Activated CD4-positive, alpha-beta memory T cell treated with anti-CD3 and anti-CD28 coated beads, Interleukin-2, amount 10 ng/mL, durations not matched to agents 7 days and 5 days (primary cell): ENCODE measurements around the gene SHE. TPM values are rescaled to one million over a fixed set of nuclear protein-coding genes. Genes with fewer than 3 reads are reported as not detected.
"Not testable (repeated sequence)": the region's sequence is repeated elsewhere in the genome, so short reads cannot be mapped to it uniquely, and the experiment has no call there.

Source experiments
- CTCF ChIA-PET: fragments of 350-600 bp; sonication (Branson Sonifier 250); formaldehyde crosslinking; loops from one replicate; lab custom pipeline; 2021; ENCODE audit warnings: antibody characterized with exemption, inconsistent platforms; lab: Charles Lee
- POLR2A ChIA-PET: fragments of 350-600 bp; sonication (Branson Sonifier 250); formaldehyde crosslinking; loops from one replicate; lab custom pipeline; 2021; ENCODE audit warnings: antibody characterized with exemption; lab: Charles Lee
- DNase-seq: peaks from one replicate; pipeline ENCODE4 v3.0.0-alpha.2; 2020
- H3K27ac Mint-ChIP-seq: one replicate; pipeline ENCODE4 v1.8.0; 2021; ENCODE audit warnings: mild to moderate bottlenecking, mixed read lengths
- H3K27me3 Mint-ChIP-seq: one replicate; pipeline ENCODE4 v1.8.0; 2021; ENCODE audit warnings: mixed read lengths
- H3K36me3 Mint-ChIP-seq: one replicate; pipeline ENCODE4 v1.8.0; 2021; ENCODE audit warnings: low read depth, mixed read lengths
- H3K4me1 Mint-ChIP-seq: one replicate; pipeline ENCODE4 v1.8.0; 2021; ENCODE audit warnings: mixed read lengths
- H3K4me3 Mint-ChIP-seq: one replicate; pipeline ENCODE4 v1.8.0; 2021; ENCODE audit warnings: mild to moderate bottlenecking, mixed read lengths
- H3K9me3 Mint-ChIP-seq: one replicate; pipeline ENCODE4 v1.8.0; 2021; ENCODE audit warnings: mixed read lengths
- total RNA-seq, 2 experiments: library from RNA; stranded (reverse); gene quantifications; one replicate each; pipeline ENCODE4 v1.2.3, GENCODE V29; 2021

The SHE gene
- total RNA-seq, 2 experiments from 2014 or later = not detected

- Mint-ChIP-seq H3K36me3 (no peaks in the 10 kb centered on the region), H3K27me3 (peaks cover 23% of the 10 kb centered on the region), H3K9me3 (no peaks in the 10 kb centered on the region), H3K27ac (no peak overlapping the region), H3K4me3 (no peak overlapping the region), H3K4me1 (no peaks in the 10 kb centered on the region)
- ChIA-PET POLR2A (no interaction called here), CTCF (interaction anchor here (1.2 to 2.3 kb wide), 3 partner anchors 13 to 53 kb away, joined by 3 to 5 read pairs (median 3); no protein-coding TSS in a partner anchor)
- DNase-seq = no peak
These were observed 32.0 kb upstream of the SHE start for GRCh38 chr1:154533952-154534844.

GRCh38 chr1:154531950-154532349 lies 29.7 kb upstream of the SHE start:
- POLR2A ChIA-PET, H3K27ac Mint-ChIP-seq: not testable (repeated sequence)
- CTCF ChIA-PET = interaction anchor here (0.8 kb wide), 1 partner anchor 15 kb away, joined by 3 read pairs; no protein-coding TSS in a partner anchor

DNA sequence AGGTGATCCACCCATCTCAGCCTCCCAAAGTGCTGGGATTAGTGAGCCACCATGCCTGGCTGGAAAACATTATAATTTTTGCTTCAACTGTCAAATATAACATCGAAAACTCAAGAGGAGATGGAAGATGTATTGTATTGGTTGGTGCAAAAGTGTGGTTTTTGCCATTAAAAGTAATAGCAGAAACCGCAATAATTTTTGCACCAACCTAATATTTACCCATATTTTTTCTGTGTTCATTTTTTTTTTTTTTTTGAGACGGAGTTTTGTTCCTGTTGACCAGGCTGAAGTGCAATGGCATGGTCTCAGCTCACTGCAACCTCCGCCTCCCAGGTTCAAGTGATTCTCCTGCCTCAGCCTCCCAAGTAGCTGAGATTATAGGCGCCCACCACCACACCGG lies 27.1 kb upstream of the SHE start:
- Mint-ChIP-seq H3K4me3 (no peak overlapping the region), H3K4me1 (no peaks in the 10 kb centered on the region), H3K36me3 (no peaks in the 10 kb centered on the region), H3K27ac (no peak overlapping the region), H3K9me3 (no peaks in the 10 kb centered on the region), H3K27me3 (peaks cover 13% of the 10 kb centered on the region)
- CTCF ChIA-PET = no interaction called here
- no peak for DNase-seq
- POLR2A ChIA-PET = no interaction called here

More at GRCh38 chr1:154531950-154532349, 29.7 kb upstream of the SHE start:
- not testable (repeated sequence) for H3K4me1 Mint-ChIP-seq, DNase-seq, H3K4me3 Mint-ChIP-seq, H3K36me3 Mint-ChIP-seq, H3K9me3 Mint-ChIP-seq
- peaks cover 24% of the 10 kb centered on the region for H3K27me3 Mint-ChIP-seq

DNA sequence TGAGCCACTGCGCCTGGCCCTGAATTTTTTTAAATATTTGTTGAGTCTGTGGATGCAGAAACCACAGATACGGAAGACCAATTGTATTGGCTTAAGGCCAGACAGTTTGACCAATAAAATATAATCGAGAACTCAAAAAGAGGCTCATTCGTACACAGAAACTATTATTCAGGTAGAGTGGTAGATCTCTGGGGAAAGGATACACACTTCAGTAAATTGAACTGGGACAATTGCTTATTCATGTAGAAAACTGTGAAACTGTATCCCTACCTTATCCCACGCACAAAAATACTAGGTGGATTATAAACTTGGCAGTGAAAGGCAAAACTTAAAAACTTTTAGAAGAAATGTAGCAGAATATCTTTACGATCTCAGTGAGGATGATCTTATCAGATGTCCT lies 25.0 kb upstream of the SHE start:
- no peaks in the 10 kb centered on the region for H3K4me1 Mint-ChIP-seq
- no peaks in the 10 kb centered on the region for H3K9me3 Mint-ChIP-seq
- no peak for DNase-seq
- H3K27me3 Mint-ChIP-seq = peaks cover 24% of the 10 kb centered on the region
- no peaks in the 10 kb centered on the region for H3K36me3 Mint-ChIP-seq
- no peak overlapping the region for H3K27ac Mint-ChIP-seq
- ChIA-PET CTCF (no interaction called here), POLR2A (no interaction called here)
- no peak overlapping the region for H3K4me3 Mint-ChIP-seq

- CTCF ChIA-PET = interaction anchor here (0.9 kb wide), 1 partner anchor 22 kb away, joined by 3 read pairs; no protein-coding TSS in a partner anchor
- H3K27me3 Mint-ChIP-seq = peaks cover 32% of the 10 kb centered on the region
- no peak for DNase-seq
These were observed 22.7 kb upstream of the SHE start for GRCh38 chr1:154524881-154525280.

GRCh38 chr1:154521695-154522094 lies 19.5 kb upstream of the SHE start:
- CTCF ChIA-PET = no interaction called here
- peaks cover 2% of the 10 kb centered on the region for H3K4me1 Mint-ChIP-seq

More at GRCh38 chr1:154524881-154525280, 22.7 kb upstream of the SHE start:
- POLR2A ChIA-PET = interaction anchor here (1.4 kb wide), 1 partner anchor 35 kb away, joined by 3 read pairs; no protein-coding TSS in a partner anchor
- Mint-ChIP-seq H3K27ac (no peak overlapping the region), H3K4me3 (no peak overlapping the region), H3K9me3 (no peaks in the 10 kb centered on the region), H3K36me3 (no peaks in the 10 kb centered on the region), H3K4me1 (no peaks in the 10 kb centered on the region)

GRCh38 chr1:154520333-154520732 lies 18.1 kb upstream of the SHE start:
- Mint-ChIP-seq H3K36me3 (no peaks in the 10 kb centered on the region), H3K4me1 (peaks cover 2% of the 10 kb centered on the region), H3K27me3 (peaks cover 47% of the 10 kb centered on the region), H3K9me3 (no peaks in the 10 kb centered on the region), H3K4me3 (no peak overlapping the region), H3K27ac (no peak overlapping the region)
- ChIA-PET CTCF (interaction anchor here (1.2 kb wide), 1 partner anchor 41 kb away, joined by 3 read pairs; no protein-coding TSS in a partner anchor), POLR2A (no interaction called here)
- no peak for DNase-seq

More at GRCh38 chr1:154521695-154522094, 19.5 kb upstream of the SHE start:
- Mint-ChIP-seq H3K27ac (no peak overlapping the region), H3K27me3 (peaks cover 39% of the 10 kb centered on the region), H3K36me3 (no peaks in the 10 kb centered on the region), H3K4me3 (no peak overlapping the region), H3K9me3 (no peaks in the 10 kb centered on the region)
- POLR2A ChIA-PET = no interaction called here
- no peak for DNase-seq

- H3K9me3 Mint-ChIP-seq = no peaks in the 10 kb centered on the region
- H3K27me3 Mint-ChIP-seq = peaks cover 48% of the 10 kb centered on the region
- DNase-seq = no peak
- no peak overlapping the region for H3K27ac Mint-ChIP-seq
- H3K4me1 Mint-ChIP-seq = peaks cover 2% of the 10 kb centered on the region
- ChIA-PET POLR2A (no interaction called here), CTCF (interaction anchor here (1.2 kb wide), 1 partner anchor 40 kb away, joined by 3 read pairs; no protein-coding TSS in a partner anchor)
- no peaks in the 10 kb centered on the region for H3K36me3 Mint-ChIP-seq
- no peak overlapping the region for H3K4me3 Mint-ChIP-seq
These were observed 17.4 kb upstream of the SHE start for GRCh38 chr1:154519591-154519991.

DNA sequence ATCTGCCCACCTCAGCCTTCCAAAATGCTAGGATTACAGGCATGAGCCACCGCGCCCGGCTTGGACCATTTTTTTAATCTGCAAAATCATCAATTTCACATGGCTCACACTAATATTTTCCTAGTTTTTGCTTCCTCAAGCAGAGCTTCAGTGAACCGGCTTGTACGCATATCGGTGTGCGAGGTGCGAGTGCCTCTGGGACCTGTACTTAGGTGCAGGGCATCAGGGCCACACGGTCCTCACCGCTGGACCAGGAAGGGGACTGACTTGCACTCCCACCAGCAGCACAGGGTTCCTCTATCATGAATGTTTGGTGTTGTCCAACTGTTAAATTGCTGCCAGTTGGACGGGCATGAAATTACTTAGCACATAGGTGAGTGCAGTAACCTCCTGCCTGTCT lies 15.4 kb upstream of the SHE start:
- Mint-ChIP-seq H3K36me3 (no peaks in the 10 kb centered on the region), H3K4me3 (no peak overlapping the region), H3K27ac (no peak overlapping the region), H3K27me3 (peaks cover 46% of the 10 kb centered on the region), H3K9me3 (no peaks in the 10 kb centered on the region), H3K4me1 (peaks cover 2% of the 10 kb centered on the region)
- no peak for DNase-seq
- ChIA-PET POLR2A (no interaction called here), CTCF (no interaction called here)

DNA sequence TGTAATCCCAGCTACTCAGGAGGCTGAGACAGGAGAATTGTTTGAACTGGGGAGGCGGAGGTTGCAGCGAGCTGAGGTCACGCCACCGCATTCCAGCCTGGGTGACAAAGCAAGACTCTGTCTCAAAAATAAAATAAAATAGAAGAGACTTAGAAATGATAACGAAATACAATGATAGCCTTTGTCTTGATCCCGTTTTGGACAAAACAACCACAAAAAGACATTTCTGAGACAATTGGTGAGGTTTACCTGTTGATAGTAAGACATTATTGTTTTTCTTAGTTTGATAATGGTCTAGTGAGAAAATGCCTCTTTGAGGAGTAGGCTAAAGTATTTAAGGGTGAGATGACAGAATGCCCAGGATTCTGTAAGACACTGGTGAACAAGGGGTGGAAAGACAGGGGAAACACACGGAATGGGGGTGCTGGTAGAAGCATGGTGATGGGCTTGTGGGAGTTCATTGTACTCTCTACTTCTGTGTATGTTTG lies 11.9 kb upstream of the SHE start:
- Mint-ChIP-seq H3K27ac (no peak overlapping the region), H3K27me3 (peaks cover 40% of the 10 kb centered on the region), H3K4me3 (no peak overlapping the region), H3K9me3 (no peaks in the 10 kb centered on the region), H3K36me3 (no peaks in the 10 kb centered on the region), H3K4me1 (no peaks in the 10 kb centered on the region)
- ChIA-PET CTCF (no interaction called here), POLR2A (no interaction called here)
- no peak for DNase-seq

GRCh38 chr1:154512760-154513159 lies 10.5 kb upstream of the SHE start:
- H3K4me3 Mint-ChIP-seq = no peak overlapping the region
- POLR2A ChIA-PET = no interaction called here

DNA sequence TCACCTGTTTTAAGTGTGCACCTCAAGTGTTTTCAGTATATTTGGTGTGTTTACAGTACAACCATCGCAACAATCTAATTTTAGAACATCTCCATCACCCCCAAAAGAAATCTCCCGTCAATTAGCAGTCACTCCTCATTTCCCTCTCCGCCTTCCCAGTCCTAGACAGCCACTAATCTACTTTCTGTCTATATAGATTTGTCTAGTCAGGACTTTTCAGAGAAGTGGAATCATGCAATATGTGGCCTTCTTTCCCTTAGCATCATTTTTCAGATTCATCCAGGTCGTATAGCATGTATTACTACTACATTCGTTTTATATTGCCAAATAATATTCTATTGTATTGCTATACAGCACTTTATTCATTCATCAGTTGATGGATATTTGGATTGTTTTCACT lies 1.7 kb upstream of the SHE start:
- POLR2A ChIA-PET = no interaction called here
- H3K4me3 Mint-ChIP-seq = no peak overlapping the region
- no peak overlapping the region for H3K27ac Mint-ChIP-seq
- peaks cover 5% of the 10 kb centered on the region for H3K36me3 Mint-ChIP-seq
- peaks cover 72% of the 10 kb centered on the region for H3K27me3 Mint-ChIP-seq
- DNase-seq = no peak
- CTCF ChIA-PET = interaction anchor here (1.0 kb wide), 1 partner anchor 56 kb away, joined by 3 read pairs; no protein-coding TSS in a partner anchor
- peaks cover 14% of the 10 kb centered on the region for H3K4me1 Mint-ChIP-seq
- peaks cover 6% of the 10 kb centered on the region for H3K9me3 Mint-ChIP-seq

More at GRCh38 chr1:154512760-154513159, 10.5 kb upstream of the SHE start:
- no peak for DNase-seq
- no peaks in the 10 kb centered on the region for H3K36me3 Mint-ChIP-seq
- H3K27ac Mint-ChIP-seq = no peak overlapping the region
- H3K27me3 Mint-ChIP-seq = peaks cover 47% of the 10 kb centered on the region
- CTCF ChIA-PET = interaction anchor here (1.3 kb wide), 1 partner anchor 33 kb away, joined by 3 read pairs; no protein-coding TSS in a partner anchor
- no peaks in the 10 kb centered on the region for H3K4me1 Mint-ChIP-seq
- H3K9me3 Mint-ChIP-seq = no peaks in the 10 kb centered on the region

GRCh38 chr1:154502744-154503115 lies 518 bp upstream of the SHE start:
- Mint-ChIP-seq H3K27ac (no peak overlapping the region), H3K4me3 (peak overlapping the region; percentile 3), H3K27me3 (peaks cover 64% of the 10 kb centered on the region), H3K36me3 (peaks cover 5% of the 10 kb centered on the region), H3K9me3 (peaks cover 6% of the 10 kb centered on the region), H3K4me1 (peaks cover 14% of the 10 kb centered on the region)
- no peak for DNase-seq
- ChIA-PET POLR2A (no interaction called here), CTCF (no interaction called here)
